Activated CD8-positive, alpha-beta memory T cell treated with anti-CD3 and anti-CD28 coated beads for 1 hour (primary cell): Measurements from ENCODE around the gene DSG3.
"Not testable (repeated sequence)": the region's sequence is repeated elsewhere in the genome, so short reads cannot be mapped to it uniquely, and the experiment has no call there.

Experiments used
- DNase-seq, 2 donors: peaks; one replicate each; pipeline ENCODE4 v3.0.0-alpha.2; 2020; ENCODE audit warnings: low read depth in 1 of 2; ENCODE audit errors: extremely low read depth in 1 of 2

Gene DSG3

DNA sequence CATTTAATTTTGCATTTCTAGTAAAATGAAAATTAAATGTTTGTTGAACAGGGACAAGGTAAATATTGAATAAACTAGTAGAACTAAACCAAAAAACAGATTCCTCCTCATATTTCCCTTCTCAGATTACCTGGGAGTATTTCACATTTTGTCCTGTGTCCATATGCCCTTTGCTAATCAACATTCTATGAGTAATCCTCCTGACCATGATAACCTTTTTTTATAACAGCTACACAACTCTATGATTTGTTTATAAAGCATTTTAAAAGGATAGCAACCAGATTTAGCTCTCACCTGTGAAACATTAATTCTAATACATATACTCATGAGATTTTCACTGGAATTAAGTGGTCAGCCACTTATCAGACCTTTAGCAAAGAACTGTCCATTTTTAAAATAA, 43.3 kb downstream of the DSG3 start:
- no peak for DNase-seq

GRCh38 chr18:31491586-31491985, 44.0 kb downstream of the DSG3 start:
- no peak for DNase-seq

DNA sequence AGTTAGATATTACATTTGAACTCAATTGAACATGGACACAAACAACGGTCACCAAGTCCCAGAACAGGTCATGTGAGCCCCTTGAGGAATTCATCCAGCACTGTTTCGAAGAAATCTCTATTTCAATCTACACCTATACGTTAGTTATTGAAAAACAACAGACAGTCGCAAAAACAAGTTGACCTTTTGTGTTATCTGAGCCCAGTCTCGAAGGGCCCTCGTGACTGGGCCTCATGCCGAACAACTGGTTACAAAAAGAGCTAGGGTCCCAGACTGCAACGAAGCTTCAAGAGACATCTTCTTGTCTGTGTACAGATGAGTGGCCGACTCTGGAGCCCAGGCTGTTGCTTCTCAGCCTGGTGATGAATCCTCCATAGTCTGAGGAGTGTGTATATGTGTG, 45.1 kb downstream of the DSG3 start:
- no peak for DNase-seq

DNA sequence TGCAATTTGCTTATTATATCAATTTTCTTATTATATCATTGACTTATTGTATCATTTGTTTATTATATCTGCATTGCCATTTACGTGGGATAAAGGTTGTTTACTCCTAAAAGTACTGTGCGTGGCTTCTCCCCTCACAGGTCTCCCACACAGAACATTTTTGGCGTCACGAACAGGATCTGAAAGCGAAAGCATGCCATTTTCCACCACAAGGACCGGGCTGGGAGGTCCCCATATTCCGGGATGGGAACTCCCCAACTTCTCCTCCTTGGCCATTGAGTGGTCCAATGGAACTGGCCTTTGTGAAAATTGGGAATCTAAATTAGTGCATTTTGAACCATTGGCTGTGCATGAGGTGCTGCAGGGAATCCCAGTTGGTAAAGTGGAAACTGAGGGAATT, 45.6 kb downstream of the DSG3 start:
- no peak for DNase-seq

- DNase-seq: no peak
These were observed 46.4 kb downstream of the DSG3 start for GRCh38 chr18:31493941-31494340.

- DNase-seq: not testable (repeated sequence)
These were observed 47.2 kb downstream of the DSG3 start for GRCh38 chr18:31494705-31495244.

- no peak for DNase-seq
These were observed 49.9 kb downstream of the DSG3 start for GRCh38 chr18:31497404-31497835.

DNA sequence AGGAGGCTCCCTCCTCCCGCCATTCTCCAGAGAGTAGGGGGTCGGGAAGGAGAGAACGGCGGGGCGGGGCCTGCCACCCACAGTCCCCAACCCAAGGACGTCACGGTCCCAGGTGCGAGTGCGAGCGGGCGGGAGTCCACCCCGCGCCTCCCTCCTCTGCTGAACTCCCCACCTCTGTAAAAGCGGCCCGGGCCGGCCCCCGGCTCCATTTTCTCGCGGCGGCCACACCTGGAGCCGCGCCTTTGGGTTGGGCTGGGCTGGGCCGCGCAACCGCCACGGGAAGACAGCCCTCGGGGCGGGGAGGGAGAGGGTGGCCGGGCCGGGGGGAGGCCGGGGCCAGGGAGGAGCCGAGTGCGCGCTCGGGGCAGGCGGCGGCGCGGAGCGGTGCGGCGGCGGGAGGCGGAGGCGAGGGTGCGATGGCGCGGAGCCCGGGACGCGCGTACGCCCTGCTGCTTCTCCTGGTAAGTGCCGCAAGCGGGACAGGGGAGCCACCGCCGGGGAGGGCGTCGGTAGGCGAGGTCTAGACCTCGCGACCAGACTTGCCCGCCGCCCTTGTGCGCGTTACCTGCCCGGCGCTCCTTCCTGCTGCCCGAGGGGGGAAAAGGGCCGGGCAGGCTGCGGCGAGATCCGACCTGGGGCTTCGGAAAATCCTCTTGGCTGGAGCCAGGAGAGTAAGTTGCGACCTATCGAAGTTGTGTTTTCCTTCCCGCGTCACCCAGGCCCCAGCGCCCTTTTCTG, 50.5 kb downstream of the DSG3 start, which contains the start of gene DSG2:
TSS of gene DSG2 (plus strand) at position 342 of the 738 bp plus-strand sequence. CDS start at position 417, 75 bp downstream.
- DNase-seq: no peak

DNA sequence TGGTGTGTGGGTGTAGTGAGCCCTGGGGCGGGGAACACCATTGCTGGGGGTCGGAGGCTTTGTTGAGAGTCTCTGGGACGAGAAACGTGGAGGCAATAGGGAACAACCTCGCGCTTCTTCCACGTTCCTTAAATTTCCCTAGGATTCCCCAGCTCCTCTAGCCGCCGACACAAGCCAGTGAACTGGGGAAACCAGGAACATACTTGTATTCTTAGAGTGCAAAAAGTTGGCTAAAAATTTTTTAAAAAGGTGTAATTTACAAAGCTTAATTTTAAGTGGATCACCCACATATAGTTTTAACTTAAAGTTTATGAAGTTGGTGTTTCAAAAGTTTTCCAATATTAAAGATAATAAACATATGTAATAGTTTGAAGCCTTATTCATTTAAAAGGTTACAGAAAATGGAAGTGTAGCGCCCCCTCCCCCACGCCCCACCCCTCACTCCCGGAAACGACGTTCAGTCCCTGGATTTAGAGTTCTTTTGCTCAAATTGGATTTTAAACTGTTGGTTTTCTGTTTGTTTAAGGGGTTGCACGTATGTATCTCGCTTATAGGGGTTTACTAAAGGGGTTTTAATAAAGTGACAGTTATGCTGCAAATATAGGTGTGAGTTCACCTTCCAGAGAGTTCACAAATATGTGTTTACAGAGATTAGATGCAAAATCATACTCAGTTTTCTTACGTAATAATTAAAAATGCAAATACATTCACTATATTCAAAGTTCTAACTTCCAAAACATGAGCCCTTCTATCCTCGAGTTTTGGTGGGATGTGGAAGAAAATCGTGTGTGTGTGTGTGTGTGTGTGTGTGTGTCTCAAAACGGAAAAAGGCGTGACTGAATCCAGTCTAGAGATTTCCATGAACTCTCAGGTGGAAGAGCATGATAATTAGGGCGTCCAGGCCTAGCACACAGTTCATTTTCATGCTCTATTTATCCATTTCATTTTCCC, 51.3 kb downstream of the DSG3 start:
- no peak for DNase-seq

DNA sequence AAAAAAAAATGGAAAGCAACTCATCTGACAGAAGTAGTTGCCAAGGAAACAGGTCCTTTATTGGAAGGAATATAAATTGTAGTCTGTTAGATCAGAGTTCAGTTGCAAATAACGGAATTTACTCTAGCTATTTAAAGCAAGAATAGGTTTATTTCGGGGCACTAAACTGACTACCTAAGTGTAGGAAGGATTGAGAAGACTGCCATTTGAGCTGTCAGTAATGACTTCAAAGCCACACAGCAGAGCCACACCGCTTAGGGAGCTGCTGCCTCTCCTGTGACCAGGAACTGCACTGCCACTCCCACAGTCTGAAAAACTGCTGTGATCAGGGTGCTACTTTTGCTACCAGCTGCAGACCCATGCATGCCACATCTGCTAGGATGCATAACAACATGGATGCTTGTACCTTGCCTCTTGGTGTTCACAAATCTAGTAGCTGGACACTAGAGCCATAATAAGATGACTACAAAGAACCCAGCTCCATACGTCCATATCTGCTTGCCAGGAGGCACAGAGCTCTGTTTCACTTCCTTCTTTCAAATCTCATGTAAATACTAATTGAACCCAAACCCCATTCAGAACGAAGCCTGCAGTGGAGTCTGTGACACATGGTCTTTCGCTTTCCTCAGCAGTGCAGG, 52.6 kb downstream of the DSG3 start:
- DNase-seq: no peak

DNA sequence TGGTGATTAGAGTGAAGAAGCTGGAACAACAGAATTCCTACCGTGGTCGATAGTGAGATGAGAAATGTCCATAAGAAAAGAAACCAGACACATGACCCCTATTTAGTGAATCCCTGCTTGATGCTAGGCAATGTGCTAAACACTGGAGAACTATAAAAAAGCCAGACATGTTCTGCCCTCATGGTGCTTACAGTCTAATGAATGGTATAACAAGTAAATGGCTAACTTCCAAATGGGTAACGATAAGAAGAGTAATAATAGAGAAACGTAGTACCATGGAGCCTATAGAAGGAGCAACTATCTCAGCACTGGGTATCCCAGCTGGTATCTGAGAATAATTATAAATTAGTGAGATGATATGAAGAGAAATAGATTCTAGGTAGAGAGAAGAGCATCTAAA, 55.5 kb downstream of the DSG3 start:
- DNase-seq: no peak

- DNase-seq: no peak
These were observed 57.1 kb downstream of the DSG3 start for GRCh38 chr18:31504455-31505147.

- no peak for DNase-seq
These were observed 57.6 kb downstream of the DSG3 start for GRCh38 chr18:31505156-31505555.

DNA sequence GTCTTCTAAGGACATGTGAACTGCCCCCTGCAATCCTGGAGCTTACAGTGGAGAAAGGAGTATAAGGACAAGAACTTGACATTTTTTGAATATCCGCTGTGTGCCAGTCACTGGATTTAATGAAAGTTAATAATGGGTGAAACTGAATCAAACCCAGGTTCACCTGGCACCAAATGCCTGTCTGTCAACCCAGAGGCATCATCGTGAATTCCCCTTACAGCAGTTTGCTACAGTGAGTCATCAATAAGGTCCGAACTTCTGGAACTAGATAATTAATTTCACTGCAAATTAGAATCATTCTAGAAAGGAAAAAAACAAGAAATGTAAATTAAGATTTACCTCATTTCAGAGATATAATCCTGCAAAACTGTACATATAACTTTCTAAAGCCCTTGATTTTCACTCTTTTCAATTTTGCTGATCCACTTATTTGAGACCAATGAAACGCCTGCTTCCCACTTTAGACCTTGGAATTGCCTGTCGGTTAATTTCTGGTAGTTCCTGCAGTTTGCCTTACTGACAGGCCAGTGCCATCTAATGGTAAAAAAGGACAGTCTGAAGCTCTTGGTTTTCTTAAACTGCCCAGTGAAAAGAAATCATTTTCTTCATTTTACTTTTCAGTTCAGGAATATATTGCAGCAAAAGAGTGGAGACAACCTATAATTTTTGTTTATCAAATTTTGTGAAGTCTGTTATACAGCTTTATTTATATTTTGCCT, 58.6 kb downstream of the DSG3 start:
- DNase-seq: no peak

- not testable (repeated sequence) for DNase-seq
These were observed 59.6 kb downstream of the DSG3 start for GRCh38 chr18:31507124-31507523.

DNA sequence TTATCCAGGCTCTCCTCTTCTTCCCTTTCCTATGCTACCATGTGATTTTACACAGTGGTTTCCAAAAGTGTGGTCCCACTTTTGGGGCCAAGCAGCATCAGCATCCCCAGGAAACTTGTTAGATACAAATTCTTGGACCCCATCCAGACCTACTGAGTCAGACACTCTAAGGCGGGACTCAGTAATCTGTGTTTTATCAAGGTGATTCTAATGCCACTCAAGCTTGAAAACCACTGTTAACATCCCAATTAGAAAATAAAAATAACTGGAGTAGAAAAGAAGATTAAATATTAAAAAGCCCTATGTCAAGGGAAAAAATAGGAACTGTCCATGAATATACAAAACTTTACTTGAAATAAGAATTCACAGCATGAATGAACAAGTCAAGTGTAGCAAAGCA, 61.2 kb downstream of the DSG3 start:
- no peak for DNase-seq

- no peak for DNase-seq
These were observed 62.0 kb downstream of the DSG3 start for GRCh38 chr18:31509571-31509970.

GRCh38 chr18:31510319-31510718, 62.8 kb downstream of the DSG3 start:
- no peak for DNase-seq

- no peak for DNase-seq
These were observed 63.6 kb downstream of the DSG3 start for GRCh38 chr18:31511098-31511497.
